Nucleus accumbens (tissue), 56 donors: ENCODE results near the gene ZBED4.
A peak's percentile ranks its signal among the peaks of the same experiment; 100 is the strongest.

Experiments
- DNase-seq, 56 donors: peaks; one replicate each; lab custom pipeline; 2025; lab: John Stamatoyannopoulos, UW

The ZBED4 gene

GRCh38 chr22:49933236-49934159 is 79.9 kb downstream of the ZBED4 start:
- DNase-seq = peak in 35 of 56 donors; percentile 17 to 75 (median 44)

GRCh38 chr22:49934160-49934890 is 80.7 kb downstream of the ZBED4 start:
- DNase-seq = peak in 18 of 56 donors; percentile 7 to 69 (median 28)

GRCh38 chr22:49934891-49935557 is 81.4 kb downstream of the ZBED4 start:
- peak in 37 of 56 donors; percentile 4 to 81 (median 38) for DNase-seq

GRCh38 chr22:49935561-49935960 is 81.9 kb downstream of the ZBED4 start:
- DNase-seq = peak in 5 of 56 donors; percentile 30 to 57 (median 46)

- DNase-seq = peak in 46 of 56 donors; percentile 24 to 86 (median 62)
Observed at GRCh38 chr22:49936018-49936972, 82.7 kb downstream of the ZBED4 start.

GRCh38 chr22:49936973-49937757 is 83.5 kb downstream of the ZBED4 start:
- DNase-seq = peak in 50 of 56 donors; percentile 33 to 90 (median 72)

- peak in 50 of 56 donors; percentile 25 to 81 (median 59) for DNase-seq
Observed at GRCh38 chr22:49937758-49938564, 84.3 kb downstream of the ZBED4 start.

- DNase-seq = no peak
Observed at GRCh38 chr22:49938565-49939136, 85.0 kb downstream of the ZBED4 start.
